ENCODE measurements around the gene ZBTB5.
"Not testable (repeated sequence)": the region's sequence is repeated elsewhere in the genome, so short reads cannot be mapped to it uniquely, and the experiment has no call there.

Gene ZBTB5

GRCh38 chr9:37399336-37399735, 65.9 kb downstream of the ZBTB5 start:
- no peak for DNase-seq

GRCh38 chr9:37398464-37399025, 66.7 kb downstream of the ZBTB5 start:
- DNase-seq, result no peak

- not testable (repeated sequence) for DNase-seq
Observed at GRCh38 chr9:37397948-37398347, 67.3 kb downstream of the ZBTB5 start.

DNA sequence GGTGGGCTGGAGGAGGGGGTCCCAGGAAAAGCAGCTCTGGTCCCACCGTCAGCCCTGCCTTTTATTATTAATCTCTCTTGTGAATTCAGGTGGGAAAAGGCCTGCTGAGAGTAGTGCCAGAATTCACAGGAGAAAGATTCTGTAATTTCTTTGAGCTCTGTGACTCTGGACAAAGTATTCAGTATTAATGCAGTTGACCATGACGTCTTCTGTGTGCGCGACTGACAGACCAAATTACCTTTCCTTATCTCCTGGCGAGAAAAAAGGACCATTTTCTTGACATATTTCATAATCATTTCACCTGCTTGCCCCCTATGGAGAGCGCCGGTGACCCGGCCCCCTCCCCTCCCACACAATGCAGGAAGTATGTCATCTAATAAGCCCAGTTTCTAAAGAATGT, 69.6 kb downstream of the ZBTB5 start:
- no peak for DNase-seq

DNA sequence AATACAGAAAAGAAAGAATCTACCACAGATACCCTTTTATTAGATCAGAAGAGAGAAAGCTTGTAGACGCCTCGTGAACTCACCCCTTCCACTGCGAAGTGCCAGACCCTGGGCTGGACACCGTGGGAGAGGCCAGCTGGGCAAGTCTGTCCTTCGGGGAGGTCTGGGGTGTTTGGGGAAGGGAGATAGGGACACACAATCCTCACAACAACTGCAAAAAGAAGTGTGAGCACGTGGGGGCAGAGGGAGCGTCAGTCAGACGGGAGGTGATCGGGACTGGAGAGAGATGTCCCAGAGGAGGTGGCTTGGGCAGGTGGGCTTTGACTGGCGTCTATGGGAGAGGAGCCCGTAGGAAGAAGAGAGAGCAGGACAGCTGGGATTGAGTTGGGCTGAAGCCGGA, 70.0 kb downstream of the ZBTB5 start:
- DNase-seq, result no peak

- DNase-seq, result no peak
Observed at GRCh38 chr9:37392272-37392671, 73.0 kb downstream of the ZBTB5 start.

- peak; percentile 34 to 47 for DNase-seq
Observed at GRCh38 chr9:37390759-37391158, 74.5 kb downstream of the ZBTB5 start.
